GM21390 (cell line): ENCODE results near the gene MDFI.

Source experiments
- ATAC-seq: cut with Tn5 transposase; IDR thresholded peaks from one replicate; pipeline ENCODE4 v1.9.1; 2021; ENCODE audit not compliant: unreplicated experiment

MDFI gene

DNA sequence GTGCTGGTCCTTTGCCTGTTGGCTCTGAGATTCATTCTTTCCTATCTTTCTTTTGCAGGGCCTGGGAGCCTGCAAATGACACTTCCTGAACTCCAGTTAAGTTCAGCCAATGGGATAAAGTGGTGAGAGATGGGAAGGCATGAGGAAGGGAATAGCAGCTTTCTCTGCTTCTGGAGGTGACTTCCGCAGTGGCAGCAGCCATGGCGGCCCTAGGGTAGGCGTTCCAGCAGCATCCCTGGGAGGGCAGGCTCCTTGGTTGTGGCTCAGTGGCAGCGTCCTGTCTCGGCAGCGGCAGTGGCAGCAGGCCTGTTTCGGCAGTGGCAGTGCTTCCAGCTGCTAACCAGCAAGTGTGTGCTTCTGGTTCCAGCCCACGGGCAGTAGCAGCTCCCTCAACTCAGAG, 7.3 kb upstream of the MDFI start:
- ATAC-seq: no peak

GRCh38 chr6:41633056-41633634, 5.1 kb upstream of the MDFI start:
- no peak for ATAC-seq

- ATAC-seq: no peak
Measured at GRCh38 chr6:41634657-41635056, 3.6 kb upstream of the MDFI start.

DNA sequence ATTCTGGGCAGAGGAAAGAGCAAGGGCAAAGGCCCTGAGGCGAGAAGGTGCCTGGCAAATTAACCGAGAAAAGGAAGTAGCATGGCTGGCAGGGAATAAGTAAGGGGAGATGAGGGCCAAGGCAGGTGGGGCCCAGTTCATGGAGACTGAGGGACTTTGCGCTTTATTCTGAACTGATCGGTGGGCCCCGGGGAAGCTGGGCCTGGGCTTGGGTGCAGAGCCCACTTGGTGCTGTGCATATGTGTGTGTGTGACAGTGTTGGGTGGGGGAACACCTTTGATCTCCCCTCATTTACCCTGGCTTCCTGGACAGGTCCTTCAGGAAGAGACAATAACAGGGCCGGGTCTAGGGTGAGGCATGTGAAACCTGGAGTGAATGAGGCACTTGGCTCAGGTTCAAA, 2.9 kb upstream of the MDFI start:
- no peak for ATAC-seq

DNA sequence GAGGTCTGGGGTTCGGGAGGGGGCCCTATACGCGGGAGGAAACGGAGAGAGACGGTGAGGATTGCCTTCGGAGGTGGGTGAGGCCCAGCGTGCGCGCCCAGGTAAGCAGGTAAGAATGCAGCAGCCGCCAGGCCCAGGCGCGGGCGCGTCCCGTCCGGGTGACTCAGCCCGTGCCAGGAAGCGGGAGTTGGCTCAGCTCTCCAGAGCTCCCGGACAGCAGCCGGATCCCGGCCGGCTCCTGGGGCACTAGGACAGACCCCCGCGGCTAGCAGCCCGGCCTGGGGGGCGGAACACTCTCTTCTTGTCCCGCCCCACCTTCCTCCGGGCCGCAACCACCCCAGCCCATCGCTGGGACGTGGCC, 1.5 kb upstream of the MDFI start:
- no peak for ATAC-seq

DNA sequence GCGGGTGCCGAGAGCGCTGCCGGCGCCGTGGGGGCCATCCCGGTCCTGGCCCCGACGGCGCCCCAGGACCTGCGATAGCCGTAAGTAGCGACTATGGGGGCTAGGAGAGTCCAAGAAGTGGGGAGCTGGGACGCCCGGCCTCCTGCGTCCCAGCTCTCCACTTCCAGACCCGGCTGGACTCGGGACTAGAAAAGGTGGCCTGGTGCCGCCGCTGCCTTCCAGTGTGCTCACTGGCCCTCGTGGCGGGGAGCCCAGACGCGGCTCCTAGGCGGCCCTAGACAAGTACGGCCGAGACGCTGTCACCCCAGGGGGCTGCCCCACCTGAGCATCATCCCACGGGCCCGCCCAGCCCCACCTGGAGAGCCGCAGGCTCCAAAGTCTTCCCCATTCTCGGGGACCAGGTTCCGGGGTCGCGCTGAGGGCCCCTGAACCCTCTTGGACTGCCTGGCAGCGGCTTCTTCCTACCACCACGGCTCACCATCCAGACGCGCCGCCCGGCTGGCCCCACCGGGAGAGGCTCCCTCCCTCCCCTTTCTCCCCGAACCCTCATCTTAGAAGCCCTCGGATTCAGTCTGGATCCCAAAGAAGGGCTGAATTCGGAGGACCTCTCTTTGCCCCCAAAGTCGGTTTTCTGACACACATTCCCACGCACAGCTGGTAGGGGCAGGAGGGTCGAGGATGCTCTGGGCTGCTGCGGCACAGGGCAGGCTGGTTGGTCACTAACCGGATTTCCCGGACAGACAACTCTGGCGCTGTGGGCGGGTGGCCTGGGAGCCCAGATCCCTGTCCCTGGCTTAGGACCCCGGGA, 870 bp upstream of the MDFI start:
- no peak for ATAC-seq

DNA sequence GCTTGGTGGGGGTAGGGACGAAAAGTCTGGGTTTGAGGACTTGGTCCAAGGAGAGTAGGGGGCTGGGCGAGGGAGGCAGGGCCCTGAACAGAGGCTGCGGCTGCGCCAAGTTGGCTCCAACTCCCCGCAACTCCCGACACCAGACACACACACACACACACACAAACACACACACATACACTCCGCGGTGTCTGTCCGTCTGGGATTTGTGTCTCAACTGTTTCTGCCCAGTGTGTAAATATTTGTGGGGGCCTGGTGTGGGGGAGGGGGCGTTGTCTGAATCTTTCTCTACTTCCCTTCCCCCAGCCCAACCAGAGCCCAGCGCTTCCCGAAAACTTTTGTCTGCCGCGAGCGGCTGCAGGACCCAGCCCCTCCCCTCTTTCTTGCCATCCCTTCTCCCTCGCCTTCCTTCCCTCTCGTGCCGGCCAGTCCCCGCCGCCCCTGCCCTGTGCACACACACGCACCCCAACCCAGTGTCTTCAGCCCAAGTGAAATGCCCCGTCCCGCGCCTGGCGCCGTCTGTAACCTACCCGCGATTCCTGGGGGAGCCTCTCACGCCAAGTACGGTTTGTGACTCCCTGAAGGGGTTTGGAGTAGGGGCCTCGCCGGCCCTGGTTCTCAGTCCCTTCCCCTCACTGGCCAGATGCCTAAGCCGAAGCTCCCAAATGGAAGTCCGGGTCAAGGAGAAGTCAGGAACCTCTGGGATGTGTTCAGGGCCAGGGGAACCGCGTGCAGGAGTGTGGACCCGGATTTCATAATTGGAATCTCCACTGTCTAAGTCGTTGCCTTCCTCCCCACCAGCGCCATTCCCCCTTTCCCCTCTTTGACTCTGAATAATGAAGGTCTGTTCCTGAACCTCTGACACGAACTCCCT, 904 bp downstream of the MDFI start:
- no peak for ATAC-seq

DNA sequence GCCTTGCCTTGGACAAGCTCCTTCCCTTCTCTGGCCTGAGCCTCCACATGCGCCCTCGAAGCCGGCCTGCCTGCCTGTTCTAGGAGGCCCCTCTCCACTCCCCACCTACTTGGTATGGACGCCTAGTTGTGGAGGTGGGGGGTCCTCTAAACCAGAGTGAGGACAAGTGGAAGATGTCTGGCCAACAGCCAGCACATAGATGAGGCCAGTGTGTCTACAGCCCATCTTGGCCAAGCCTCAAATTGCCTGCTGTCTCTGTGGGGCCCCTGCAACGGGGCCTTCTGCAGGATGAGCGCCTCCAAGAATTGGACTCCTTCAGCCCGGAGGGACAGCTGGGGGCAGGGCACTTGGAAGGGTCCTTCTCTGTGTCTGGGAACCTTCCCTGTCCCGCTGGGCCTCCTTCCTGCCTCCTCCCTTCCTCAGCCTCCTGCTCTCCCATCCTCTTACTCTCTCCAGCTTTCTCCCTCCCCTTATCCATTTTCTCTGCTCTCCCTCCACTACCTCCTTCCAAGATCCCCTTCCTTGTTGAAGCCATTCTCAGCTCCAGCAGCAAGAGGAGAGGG, 1.6 kb downstream of the MDFI start:
- ATAC-seq: no peak

- no peak for ATAC-seq
Measured at GRCh38 chr6:41640426-41640825, 2.2 kb downstream of the MDFI start.

GRCh38 chr6:41641352-41641925, 3.2 kb downstream of the MDFI start:
- no peak for ATAC-seq

GRCh38 chr6:41642090-41642959, 4.1 kb downstream of the MDFI start:
- ATAC-seq: no peak

- ATAC-seq: no peak
Measured at GRCh38 chr6:41642960-41643898, 5.0 kb downstream of the MDFI start.

DNA sequence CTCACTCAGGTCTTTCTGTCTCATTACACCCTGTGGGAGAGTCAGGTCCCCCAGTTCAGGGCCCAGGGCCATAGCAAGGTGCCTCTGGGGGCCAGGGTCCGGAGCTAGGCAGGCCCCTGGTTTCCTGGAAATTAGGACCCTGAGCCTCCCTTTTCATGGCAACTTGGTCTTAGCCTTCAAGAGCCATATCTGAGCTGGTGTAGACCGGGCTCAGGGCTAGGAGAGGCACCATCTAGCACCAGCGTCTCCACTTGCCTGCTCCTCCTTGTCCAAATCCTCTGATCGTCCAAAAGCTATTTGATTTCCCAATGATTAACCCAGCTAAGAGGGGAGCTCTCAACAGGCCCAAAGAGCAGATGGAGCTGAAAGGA, 5.6 kb downstream of the MDFI start:
- ATAC-seq: no peak

GRCh38 chr6:41644297-41644879, 6.1 kb downstream of the MDFI start:
- no peak for ATAC-seq

DNA sequence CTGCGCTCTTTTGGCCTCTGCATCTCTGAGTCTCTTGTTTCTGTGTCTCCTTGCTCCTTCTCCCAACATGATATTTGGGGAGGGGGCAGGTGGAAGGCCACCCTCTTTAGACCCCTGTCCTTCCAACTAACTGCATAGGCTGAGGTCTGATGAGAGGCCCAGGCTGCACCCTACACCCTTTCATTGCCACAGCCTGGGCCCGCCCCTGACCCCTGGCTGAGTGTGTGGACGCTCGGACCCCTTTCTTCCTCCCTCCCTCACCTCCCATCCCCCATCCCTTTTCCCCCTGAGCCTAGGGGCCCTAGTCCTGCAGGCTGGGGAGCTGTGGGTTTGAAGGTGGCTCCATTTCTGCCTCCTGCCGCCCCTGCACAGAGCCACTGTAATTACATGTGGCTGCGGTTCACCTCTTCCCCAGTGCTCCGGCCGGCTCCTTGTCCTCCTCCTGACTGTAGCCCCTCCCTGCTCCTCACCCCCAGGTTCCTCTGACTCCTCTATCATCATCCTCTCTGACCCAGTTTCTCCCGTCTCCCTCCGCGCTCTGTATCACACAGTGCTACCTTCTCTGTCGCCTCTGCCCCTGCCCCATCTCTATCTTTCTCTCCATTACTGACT, 6.8 kb downstream of the MDFI start:
- no peak for ATAC-seq

GRCh38 chr6:41646026-41646795, 7.9 kb downstream of the MDFI start:
- ATAC-seq: no peak

GRCh38 chr6:41647061-41647511, 8.8 kb downstream of the MDFI start:
- ATAC-seq: no peak
